AG04449 (cell line): ENCODE data around the gene MAD1L1.
"Not testable (repeated sequence)": the region's sequence is repeated elsewhere in the genome, so short reads cannot be mapped to it uniquely, and the experiment has no call there.

Experiments used
- CTCF ChIA-PET: fragments of 350-600 bp; formaldehyde crosslinking; extraction: SDS; loops from one replicate; lab custom pipeline; 2021; ENCODE audit warnings: antibody characterized with exemption; lab: Yijun Ruan, JAX
- POLR2A ChIA-PET: fragments of 400-600, 350-600 bp; formaldehyde crosslinking; extraction: SDS; loops from one replicate; lab custom pipeline; 2020; ENCODE audit warnings: antibody characterized with exemption, inconsistent platforms; lab: Yijun Ruan, JAX
- DNase-seq: peaks from one replicate; pipeline ENCODE4 v3.0.0-alpha.2; 2010; ENCODE audit warnings: low read depth, low spot score
- H3K4me3 ChIP-seq: 2 replicates; pipeline ENCODE4 v1.5.1; 2011; ENCODE audit warnings: low read depth, mild to moderate bottlenecking, control low read depth, low read length
- TF ChIP-seq, protein P1 (sequence below): IDR thresholded peaks from one replicate; pipeline ENCODE4 v1.5.1; 2011; ENCODE audit warnings: mild to moderate bottlenecking, moderate library complexity, low read length, control low read depth, inconsistent platforms; ENCODE audit not compliant: insufficient read depth; ENCODE audit errors: missing control alignments

The MAD1L1 gene

DNA sequence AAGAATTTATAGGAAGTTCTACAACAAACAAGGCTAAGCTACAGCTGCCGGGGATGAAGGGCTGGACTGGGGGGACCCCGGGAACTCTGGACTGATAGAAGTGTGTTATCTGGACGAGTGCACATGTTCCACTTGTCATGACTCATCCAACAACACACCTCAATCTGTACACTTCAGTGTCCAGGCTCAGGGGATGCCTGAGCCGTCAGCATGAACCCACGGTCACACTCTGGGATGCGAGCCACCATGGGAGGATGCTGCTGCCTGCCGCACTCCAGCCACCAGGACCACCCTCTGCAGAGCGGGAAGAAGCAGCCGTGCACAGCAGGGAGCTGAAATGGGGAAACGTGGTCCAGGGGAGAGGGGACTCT is 67.5 kb downstream of the MAD1L1 start:
- TF ChIP-seq, protein P1, sequence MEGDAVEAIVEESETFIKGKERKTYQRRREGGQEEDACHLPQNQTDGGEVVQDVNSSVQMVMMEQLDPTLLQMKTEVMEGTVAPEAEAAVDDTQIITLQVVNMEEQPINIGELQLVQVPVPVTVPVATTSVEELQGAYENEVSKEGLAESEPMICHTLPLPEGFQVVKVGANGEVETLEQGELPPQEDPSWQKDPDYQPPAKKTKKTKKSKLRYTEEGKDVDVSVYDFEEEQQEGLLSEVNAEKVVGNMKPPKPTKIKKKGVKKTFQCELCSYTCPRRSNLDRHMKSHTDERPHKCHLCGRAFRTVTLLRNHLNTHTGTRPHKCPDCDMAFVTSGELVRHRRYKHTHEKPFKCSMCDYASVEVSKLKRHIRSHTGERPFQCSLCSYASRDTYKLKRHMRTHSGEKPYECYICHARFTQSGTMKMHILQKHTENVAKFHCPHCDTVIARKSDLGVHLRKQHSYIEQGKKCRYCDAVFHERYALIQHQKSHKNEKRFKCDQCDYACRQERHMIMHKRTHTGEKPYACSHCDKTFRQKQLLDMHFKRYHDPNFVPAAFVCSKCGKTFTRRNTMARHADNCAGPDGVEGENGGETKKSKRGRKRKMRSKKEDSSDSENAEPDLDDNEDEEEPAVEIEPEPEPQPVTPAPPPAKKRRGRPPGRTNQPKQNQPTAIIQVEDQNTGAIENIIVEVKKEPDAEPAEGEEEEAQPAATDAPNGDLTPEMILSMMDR, result no peak
- CTCF ChIA-PET, result interaction anchor here (0.6 to 1.2 kb wide), 2 partner anchors 10 to 182 kb away, joined by 3 read pairs; no protein-coding TSS in a partner anchor
- no peak for DNase-seq

DNA sequence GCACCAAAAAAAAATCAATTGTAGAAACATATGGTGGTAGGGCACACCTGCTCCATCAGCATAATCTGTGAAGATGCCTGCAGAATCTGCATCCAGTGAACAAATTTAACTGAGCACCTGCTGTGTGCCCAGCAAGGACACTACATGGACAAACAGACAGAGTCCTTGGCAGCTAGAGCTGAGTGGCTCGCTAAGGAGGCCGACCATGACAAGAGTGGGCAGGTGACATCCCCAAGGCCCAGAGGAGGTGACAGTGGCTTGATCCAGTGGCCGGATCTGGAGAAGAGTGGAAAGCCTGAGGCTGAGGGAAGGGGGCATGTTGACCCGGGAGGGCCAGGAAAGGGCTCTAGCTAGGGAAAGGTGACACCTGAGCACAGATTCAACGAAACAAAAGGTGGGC is 68.1 kb downstream of the MAD1L1 start:
- TF ChIP-seq, protein P1, result no peak
- ChIA-PET POLR2A (no interaction called here), CTCF (no interaction called here)
- no peak overlapping the region for H3K4me3 ChIP-seq
- DNase-seq, result no peak

More for the DNA sequence above, 67.5 kb downstream of the MAD1L1 start:
- no peak overlapping the region for H3K4me3 ChIP-seq
- POLR2A ChIA-PET, result no interaction called here

DNA sequence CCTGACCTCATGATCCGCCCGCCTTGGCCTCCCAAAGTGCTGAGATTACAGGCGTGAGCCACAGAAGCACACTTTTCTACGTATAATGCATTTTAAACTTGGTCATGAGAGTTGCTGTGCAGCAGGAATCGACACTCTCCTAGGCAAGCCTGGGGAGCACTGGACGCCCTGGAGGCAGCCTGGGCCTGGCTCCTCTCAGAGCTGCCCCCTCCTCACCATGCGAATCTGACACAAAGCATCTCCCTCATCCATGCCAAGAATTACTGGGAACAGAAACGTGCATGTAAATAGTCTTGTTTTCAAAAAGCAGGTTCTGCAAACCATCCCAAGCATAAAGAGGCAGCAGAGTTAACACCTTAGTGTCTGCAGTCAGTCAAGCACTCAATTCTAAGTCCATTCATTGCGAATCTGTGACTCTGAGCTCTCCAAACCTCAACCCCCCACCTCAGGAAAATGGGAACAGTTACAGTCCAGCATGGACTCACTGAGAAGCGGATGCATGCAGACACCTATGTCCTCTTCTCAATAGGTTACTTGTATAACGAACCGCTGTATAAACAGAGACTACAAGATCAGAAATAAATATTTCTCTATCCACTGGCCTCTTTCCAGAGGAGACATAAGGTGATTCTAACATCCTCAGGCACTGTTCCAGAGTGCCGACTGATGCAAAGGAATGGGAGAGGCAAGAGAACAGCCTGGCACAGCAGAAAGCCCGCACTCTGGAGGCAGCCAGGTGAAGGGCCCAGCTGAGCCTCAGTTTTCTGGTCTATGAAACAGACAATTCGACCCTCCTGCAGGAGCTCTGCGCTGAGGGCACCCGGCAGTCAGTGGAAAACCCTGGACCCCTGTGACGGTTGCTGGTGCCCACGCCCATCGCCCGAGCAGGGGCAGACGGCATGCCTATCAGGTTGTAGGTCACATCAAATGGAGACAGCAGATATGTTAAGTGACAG is 68.9 kb downstream of the MAD1L1 start:
- ChIA-PET POLR2A (no interaction called here), CTCF (interaction anchor here (1.4 kb wide), 1 partner anchor 24 kb away, joined by 3 read pairs; no protein-coding TSS in a partner anchor)
- TF ChIP-seq, protein P1, result no peak
- no peak overlapping the region for H3K4me3 ChIP-seq
- DNase-seq, result no peak

DNA sequence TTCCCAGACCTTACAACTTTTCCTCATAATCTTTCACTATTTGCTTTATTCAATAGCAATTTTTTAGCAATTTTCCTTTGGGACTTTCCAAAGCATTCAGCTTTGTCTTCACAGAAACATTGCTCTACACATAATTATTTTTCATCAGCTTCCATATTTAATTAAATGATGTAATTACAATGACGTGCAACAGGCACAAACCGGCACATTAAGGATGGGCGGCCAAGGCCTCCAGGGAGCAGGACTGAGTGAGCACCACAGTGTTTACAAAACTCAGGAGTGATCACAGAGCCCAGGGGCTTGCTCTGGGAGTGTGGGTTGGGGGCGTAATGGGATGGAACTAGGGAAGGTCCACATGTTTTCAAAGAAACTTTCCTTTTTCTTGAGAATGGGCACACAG is 69.8 kb downstream of the MAD1L1 start:
- no peak for DNase-seq
- CTCF ChIA-PET, result interaction anchor here (1.4 kb wide), 1 partner anchor 25 kb away, joined by 3 read pairs; no protein-coding TSS in a partner anchor
- POLR2A ChIA-PET, result no interaction called here
- H3K4me3 ChIP-seq, result no peak overlapping the region
- TF ChIP-seq, protein P1, result no peak

- CTCF ChIA-PET, result interaction anchor here (1.4 kb wide), 1 partner anchor 26 kb away, joined by 3 read pairs; no protein-coding TSS in a partner anchor
- H3K4me3 ChIP-seq, POLR2A ChIA-PET, DNase-seq: not testable (repeated sequence)
Measured at GRCh38 chr7:2162004-2162902, 70.5 kb downstream of the MAD1L1 start.

- DNase-seq, result no peak
- no peak overlapping the region for H3K4me3 ChIP-seq
- POLR2A ChIA-PET, result no interaction called here
- CTCF ChIA-PET, result interaction anchor here (2.3 kb wide), 1 partner anchor 9 kb away, joined by 8 read pairs; no protein-coding TSS in a partner anchor
- TF ChIP-seq, protein P1, result no peak
Measured at GRCh38 chr7:2159176-2159520, 73.6 kb downstream of the MAD1L1 start.
